DMS53 treated with DMSO at 0.1 percent for 48 hours (cell line): ENCODE results near the gene GATAD2A.
"Not testable (repeated sequence)": the region's sequence is repeated elsewhere in the genome, so short reads cannot be mapped to it uniquely, and the experiment has no call there.

ENCODE experiments used
- DNase-seq: peaks from one replicate; lab custom pipeline; 2025; ENCODE audit not compliant: unreplicated experiment; lab: John Stamatoyannopoulos, UW

GATAD2A gene

GRCh38 chr19:19446655-19447437, 41.4 kb downstream of the GATAD2A start:
- DNase-seq, result no peak

- no peak for DNase-seq
These were observed 42.2 kb downstream of the GATAD2A start for GRCh38 chr19:19447536-19448237.

- no peak for DNase-seq
These were observed 42.7 kb downstream of the GATAD2A start for GRCh38 chr19:19448238-19448544.

GRCh38 chr19:19451429-19452242, 46.2 kb downstream of the GATAD2A start:
- no peak for DNase-seq

GRCh38 chr19:19452243-19453124, 47.0 kb downstream of the GATAD2A start:
- no peak for DNase-seq

GRCh38 chr19:19453125-19453454, 47.6 kb downstream of the GATAD2A start:
- no peak for DNase-seq

- not testable (repeated sequence) for DNase-seq
These were observed 49.9 kb downstream of the GATAD2A start for GRCh38 chr19:19455166-19455919.

GRCh38 chr19:19457671-19458070, 52.2 kb downstream of the GATAD2A start:
- DNase-seq, result no peak

- no peak for DNase-seq
These were observed 52.8 kb downstream of the GATAD2A start for GRCh38 chr19:19458110-19458816.

- no peak for DNase-seq
These were observed 53.6 kb downstream of the GATAD2A start for GRCh38 chr19:19459073-19459472.

GRCh38 chr19:19459707-19460251, 54.3 kb downstream of the GATAD2A start:
- DNase-seq, result no peak

GRCh38 chr19:19460258-19460731, 54.8 kb downstream of the GATAD2A start:
- DNase-seq, result no peak

GRCh38 chr19:19460761-19461265, 55.3 kb downstream of the GATAD2A start:
- DNase-seq, result no peak

GRCh38 chr19:19461306-19461670, 55.8 kb downstream of the GATAD2A start:
- no peak for DNase-seq

- DNase-seq, result no peak
These were observed 56.5 kb downstream of the GATAD2A start for GRCh38 chr19:19461671-19462622.

- DNase-seq, result no peak
These were observed 58.1 kb downstream of the GATAD2A start for GRCh38 chr19:19463348-19464117.
